Retinal pigment epithelial cell (primary cell): ENCODE measurements around the gene TMEM179B.
A peak's percentile ranks its signal among the peaks of the same experiment; 100 is the strongest.
"Not testable (repeated sequence)": the region's sequence is repeated elsewhere in the genome, so short reads cannot be mapped to it uniquely, and the experiment has no call there.

Experiments used
- DNase-seq: peaks from one replicate; pipeline ENCODE4 v3.0.0-alpha.2; 2010; ENCODE audit warnings: low read depth
- H3K4me3 ChIP-seq: 2 replicates; pipeline ENCODE4 v1.5.1; 2011; ENCODE audit warnings: mild to moderate bottlenecking, low read length, control low read depth, moderate library complexity
- CTCF ChIP-seq: conservative IDR thresholded peaks from 2 replicates; pipeline ENCODE4 v1.5.1; 2011; ENCODE audit warnings: low read depth, low read length, control low read depth, inconsistent platforms

Gene TMEM179B

DNA sequence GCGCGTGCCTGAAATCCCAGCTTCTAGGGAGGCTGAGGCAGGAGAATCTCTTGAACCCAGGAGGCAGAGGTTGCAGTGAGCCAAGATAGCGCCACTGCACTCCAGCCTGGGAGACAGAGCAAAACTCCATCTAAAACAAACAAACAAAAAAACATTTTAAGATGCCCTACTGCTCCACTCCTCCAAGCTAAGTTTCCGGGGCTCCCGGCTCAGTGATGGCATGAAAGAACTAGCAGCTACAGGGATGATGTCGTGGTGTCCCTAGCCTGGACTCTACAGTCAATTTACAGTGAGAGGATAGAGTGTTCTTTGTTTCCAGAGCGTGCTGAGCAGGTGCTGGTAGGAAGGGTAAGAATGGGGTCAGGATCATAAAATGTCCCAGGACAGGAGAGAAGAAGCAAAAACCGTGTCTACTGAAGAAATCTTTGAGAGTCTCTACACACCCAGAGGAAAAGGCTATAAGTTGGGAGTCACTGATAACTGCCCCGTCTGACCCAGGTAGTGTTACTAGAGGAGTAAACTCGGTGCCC lies 32.1 kb upstream of the TMEM179B start:
- TF ChIP-seq CTCF, result no peak
- DNase-seq, result no peak
- no peak overlapping the region for H3K4me3 ChIP-seq

GRCh38 chr11:62757846-62758788 lies 29.1 kb upstream of the TMEM179B start:
- H3K4me3 ChIP-seq, result no peak overlapping the region
- TF ChIP-seq CTCF, result no peak
- no peak for DNase-seq

- peak overlapping the region; percentile 92 for H3K4me3 ChIP-seq
Measured at GRCh38 chr11:62760867-62761227, 26.4 kb upstream of the TMEM179B start.

DNA sequence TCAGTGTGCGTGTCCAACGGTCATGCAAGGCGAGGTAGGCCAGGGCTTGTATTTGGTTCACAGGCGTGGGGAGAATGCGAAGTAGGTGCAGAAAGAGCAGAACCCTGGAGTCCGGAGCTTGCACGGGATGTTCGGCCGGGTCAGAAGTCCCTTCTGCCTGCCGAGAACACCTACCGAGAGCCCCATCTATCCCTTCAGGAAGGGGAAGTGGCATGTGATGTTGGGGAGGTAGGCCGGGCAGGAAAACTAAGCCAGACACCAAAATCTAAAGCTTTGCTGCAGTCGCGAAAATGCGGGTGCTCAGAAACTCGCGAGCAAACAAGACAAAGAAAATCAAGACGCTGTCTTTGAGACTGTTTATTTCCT lies 16.4 kb upstream of the TMEM179B start:
- no peak for TF ChIP-seq CTCF
- DNase-seq, result no peak
- H3K4me3 ChIP-seq, result peak overlapping the region; percentile 76

More at GRCh38 chr11:62760867-62761227, 26.4 kb upstream of the TMEM179B start:
- not testable (repeated sequence) for DNase-seq

GRCh38 chr11:62771144-62772021 lies 15.8 kb upstream of the TMEM179B start, which contains the start of gene TAF6L:
Gene TAF6L, plus strand, starts transcription at chr11:62771396. Its CDS starts 4,388 bp downstream, at chr11:62775784.
- peak; percentile 81 for DNase-seq
- no peak for TF ChIP-seq CTCF
- peak within 1 kb of the TSS; percentile 76 for H3K4me3 ChIP-seq

DNA sequence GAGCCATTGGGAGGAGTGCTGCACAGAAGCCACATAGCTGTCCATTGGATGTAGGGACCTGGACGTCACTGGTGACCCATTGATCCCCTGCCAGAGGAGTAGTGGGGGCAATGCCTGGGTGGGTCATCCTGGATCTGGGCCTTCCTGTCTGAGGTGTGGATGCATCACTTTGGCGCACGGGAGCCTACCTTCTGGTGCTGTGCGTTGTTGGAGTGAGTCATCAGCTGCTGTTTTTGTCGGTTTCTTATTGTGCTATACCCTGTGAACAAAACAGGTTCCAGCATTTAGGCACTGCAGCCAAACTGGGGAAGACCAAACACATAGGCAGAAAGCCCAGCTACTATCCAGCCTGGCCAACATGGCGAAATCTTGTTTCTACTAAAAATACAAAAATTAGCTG lies 12.8 kb upstream of the TMEM179B start:
- no peak overlapping the region for H3K4me3 ChIP-seq
- TF ChIP-seq CTCF, result no peak
- no peak for DNase-seq

- no peak for DNase-seq
- TF ChIP-seq CTCF, result no peak
Measured at GRCh38 chr11:62775646-62776045, 11.6 kb upstream of the TMEM179B start.

More at GRCh38 chr11:62775646-62776045, 11.6 kb upstream of the TMEM179B start:
- H3K4me3 ChIP-seq, result no peak overlapping the region
